NCI-H748 treated with DMSO at 0.1 percent for 48 hours (cell line): ENCODE data around the gene HPGD.

Experiments
- DNase-seq: peaks from one replicate; lab custom pipeline; 2025; lab: John Stamatoyannopoulos, UW

Gene HPGD

DNA sequence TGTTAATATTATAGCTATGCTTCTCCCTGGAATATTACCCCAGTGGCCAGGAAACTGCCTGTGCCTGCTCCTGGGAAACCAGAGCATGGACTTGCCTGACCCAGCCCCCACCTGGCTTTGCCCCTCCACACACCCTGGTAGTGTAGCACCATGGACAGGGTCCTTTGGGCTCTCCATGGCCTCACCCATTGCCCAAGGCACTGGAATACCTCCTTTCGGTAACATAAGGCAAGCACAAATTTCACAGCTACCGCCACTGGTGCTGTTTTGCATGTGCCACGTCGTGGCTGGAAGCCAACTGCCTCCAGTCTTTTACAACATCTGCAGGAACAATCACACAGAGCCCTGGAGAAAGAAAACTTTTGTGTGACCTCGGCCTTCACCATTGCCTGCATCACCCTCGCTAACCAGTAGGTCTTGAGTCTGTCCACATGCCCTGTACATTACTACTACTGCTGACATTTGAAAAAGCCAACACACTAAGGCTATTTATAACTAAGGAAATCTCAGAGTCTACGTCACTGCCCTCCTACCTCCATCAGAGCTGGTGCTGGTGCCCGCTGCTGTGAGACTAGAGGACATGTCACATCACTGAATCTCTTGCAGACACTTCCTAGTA lies 47.7 kb downstream of the HPGD start:
- DNase-seq: no peak

DNA sequence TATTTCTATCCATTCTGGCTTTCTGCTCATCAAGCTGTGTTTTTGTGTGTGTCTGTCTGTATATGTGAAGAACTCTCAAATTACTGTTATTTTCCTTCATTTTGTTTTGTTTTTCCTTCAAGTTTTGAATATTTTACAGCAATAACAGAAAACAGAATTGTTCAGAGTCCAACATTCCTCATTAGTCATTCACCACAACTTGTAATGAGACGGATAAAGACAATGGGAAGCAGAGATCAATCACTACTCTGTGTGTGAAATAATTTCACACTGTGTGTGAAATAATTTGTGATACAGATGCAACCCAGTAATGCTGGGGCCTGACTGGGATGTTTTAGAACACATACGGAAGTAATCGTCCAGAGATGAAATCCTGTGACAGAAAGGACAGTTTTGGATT lies 55.2 kb downstream of the HPGD start:
- no peak for DNase-seq

DNA sequence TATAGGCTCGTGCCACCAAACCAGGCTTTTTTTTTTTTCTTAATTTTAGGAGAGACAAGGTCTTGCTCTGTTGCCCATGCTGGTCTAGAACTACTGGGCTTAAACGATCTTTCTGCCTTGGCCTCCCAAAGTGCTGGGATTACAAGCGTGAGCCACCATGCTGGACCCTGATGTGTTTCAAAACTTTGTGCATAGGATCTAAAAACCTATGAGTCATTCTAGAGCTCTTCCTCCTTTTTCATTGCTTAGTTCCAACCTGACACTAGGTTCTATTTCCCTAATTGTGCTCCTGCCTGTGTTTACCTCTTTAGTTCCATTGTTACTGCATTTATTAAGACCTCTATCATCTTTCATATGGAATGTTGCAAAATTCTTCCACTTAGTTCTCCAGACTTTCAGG lies 57.3 kb downstream of the HPGD start:
- DNase-seq: no peak

- no peak for DNase-seq
These were observed 60.7 kb downstream of the HPGD start for GRCh38 chr4:174461466-174462106.

DNA sequence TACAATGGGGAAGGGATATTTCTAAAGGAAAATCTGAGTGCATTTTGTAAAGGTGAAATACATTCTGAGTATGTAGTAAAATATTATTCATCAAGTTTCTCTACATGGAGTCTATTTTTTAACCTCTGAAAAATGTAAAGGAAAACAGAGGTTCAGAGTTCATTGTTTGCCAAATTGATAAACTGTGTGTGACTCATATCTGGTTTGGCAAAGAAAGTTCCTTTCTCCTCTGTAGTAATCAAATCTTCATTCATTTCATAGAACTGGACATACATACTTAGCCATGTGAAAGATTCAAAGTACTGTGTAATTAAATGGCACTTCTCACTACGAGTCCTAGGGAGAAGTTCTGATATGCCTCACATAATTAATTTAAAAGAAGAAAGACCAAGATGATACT lies 61.6 kb downstream of the HPGD start:
- DNase-seq: no peak

GRCh38 chr4:174457468-174457867 lies 64.8 kb downstream of the HPGD start:
- no peak for DNase-seq

- no peak for DNase-seq
These were observed 67.3 kb downstream of the HPGD start for GRCh38 chr4:174454815-174455473.

GRCh38 chr4:174451718-174452296 lies 70.5 kb downstream of the HPGD start:
- no peak for DNase-seq

DNA sequence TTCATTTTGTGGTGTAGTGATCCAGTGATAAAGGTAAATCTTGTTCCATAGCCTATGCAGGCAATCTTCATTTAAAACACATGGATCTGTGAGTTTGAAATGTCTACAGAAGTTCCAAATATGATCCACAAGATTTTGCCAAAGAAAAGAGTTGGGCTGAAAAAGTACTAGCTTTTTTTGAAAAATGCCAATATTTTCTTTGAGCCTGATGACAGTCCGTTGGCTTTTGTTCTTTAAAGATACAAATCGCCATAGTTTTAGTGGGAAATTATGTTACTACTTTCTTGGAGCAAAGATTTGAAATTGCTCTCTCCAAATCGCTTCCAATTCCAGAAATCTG lies 71.5 kb downstream of the HPGD start:
- DNase-seq: no peak

DNA sequence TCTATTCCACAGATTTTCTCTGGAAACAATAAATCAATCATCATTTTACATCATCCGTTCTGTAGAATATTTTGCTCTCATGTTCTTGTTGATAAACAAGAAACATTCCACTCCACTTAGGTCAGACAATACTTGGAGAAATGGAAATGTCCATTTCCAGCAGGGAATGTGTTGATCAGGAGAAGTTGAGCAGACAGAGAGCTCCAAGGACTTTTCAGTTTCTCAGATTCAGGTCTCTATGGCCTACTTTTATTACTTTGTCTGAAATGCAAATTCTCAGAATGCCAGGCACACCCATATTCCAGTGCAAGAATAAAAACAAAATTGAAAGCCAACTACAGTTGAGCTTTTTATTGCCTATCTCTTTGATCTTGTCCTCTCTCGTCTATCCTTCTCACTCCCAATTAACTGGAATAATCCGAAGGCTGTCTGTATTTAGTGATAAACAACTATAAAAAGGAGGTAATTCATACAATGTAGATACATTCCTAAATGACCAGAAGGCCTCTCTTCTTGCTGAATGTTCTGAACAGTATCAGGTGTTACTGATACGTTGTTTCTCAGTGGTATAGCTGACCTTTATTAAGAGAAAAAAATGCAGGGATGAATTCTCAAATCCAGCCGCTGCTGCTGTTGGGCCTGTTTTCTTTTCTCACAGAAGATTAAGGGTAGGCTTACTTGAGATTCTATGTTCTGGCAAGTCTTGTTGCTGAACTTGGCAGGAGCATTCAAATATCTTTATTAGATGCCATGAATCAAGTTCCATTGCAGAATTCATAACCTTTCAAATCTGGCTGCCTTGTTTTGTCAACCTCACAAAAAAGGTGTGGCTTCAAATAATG lies 72.1 kb downstream of the HPGD start:
- no peak for DNase-seq

- DNase-seq: no peak
These were observed 73.1 kb downstream of the HPGD start for GRCh38 chr4:174449152-174449551.

GRCh38 chr4:174444390-174444789 lies 77.9 kb downstream of the HPGD start:
- DNase-seq: no peak
